ENCODE measurements around the gene LMTK2.

LMTK2 gene

GRCh38 chr7:98086281-98086718 lies 20.4 kb upstream of the LMTK2 start:
- no peak for TF ChIP-seq CTCF (conservative IDR thresholded peaks at IDR 0.05)
- peak overlapping the region; percentile 73 for H3K27ac ChIP-seq

GRCh38 chr7:98088109-98088508 lies 18.6 kb upstream of the LMTK2 start:
- no peak overlapping the region for H3K27ac ChIP-seq
- TF ChIP-seq CTCF (conservative IDR thresholded peaks at IDR 0.05) = no peak

GRCh38 chr7:98090116-98090515 lies 16.5 kb upstream of the LMTK2 start:
- no peak overlapping the region for H3K27ac ChIP-seq
- TF ChIP-seq CTCF (conservative IDR thresholded peaks at IDR 0.05) = no peak

GRCh38 chr7:98091061-98091460 lies 15.6 kb upstream of the LMTK2 start:
- no peak for TF ChIP-seq CTCF (conservative IDR thresholded peaks at IDR 0.05)

GRCh38 chr7:98091523-98091922 lies 15.1 kb upstream of the LMTK2 start:
- no peak for TF ChIP-seq CTCF (conservative IDR thresholded peaks at IDR 0.05)

More at GRCh38 chr7:98091061-98091460, 15.6 kb upstream of the LMTK2 start:
- no peak overlapping the region for H3K27ac ChIP-seq

GRCh38 chr7:98097042-98097645 lies 9.5 kb upstream of the LMTK2 start:
- no peak overlapping the region for H3K27ac ChIP-seq
- no peak for TF ChIP-seq CTCF (conservative IDR thresholded peaks at IDR 0.05)

More at GRCh38 chr7:98091523-98091922, 15.1 kb upstream of the LMTK2 start:
- no peak overlapping the region for H3K27ac ChIP-seq

- TF ChIP-seq CTCF (conservative IDR thresholded peaks at IDR 0.05) = no peak
- H3K27ac ChIP-seq = no peak overlapping the region
Measured at GRCh38 chr7:98100088-98100487, 6.6 kb upstream of the LMTK2 start.
